Left hindlimb (tissue), 1 donor: ENCODE results near the gene LOXL3.
A peak's percentile ranks its signal among the peaks of the same experiment; 100 is the strongest.

Experiments
- DNase-seq: peaks from one replicate; pipeline ENCODE4 v3.0.0-alpha.2; 2018

LOXL3 gene

DNA sequence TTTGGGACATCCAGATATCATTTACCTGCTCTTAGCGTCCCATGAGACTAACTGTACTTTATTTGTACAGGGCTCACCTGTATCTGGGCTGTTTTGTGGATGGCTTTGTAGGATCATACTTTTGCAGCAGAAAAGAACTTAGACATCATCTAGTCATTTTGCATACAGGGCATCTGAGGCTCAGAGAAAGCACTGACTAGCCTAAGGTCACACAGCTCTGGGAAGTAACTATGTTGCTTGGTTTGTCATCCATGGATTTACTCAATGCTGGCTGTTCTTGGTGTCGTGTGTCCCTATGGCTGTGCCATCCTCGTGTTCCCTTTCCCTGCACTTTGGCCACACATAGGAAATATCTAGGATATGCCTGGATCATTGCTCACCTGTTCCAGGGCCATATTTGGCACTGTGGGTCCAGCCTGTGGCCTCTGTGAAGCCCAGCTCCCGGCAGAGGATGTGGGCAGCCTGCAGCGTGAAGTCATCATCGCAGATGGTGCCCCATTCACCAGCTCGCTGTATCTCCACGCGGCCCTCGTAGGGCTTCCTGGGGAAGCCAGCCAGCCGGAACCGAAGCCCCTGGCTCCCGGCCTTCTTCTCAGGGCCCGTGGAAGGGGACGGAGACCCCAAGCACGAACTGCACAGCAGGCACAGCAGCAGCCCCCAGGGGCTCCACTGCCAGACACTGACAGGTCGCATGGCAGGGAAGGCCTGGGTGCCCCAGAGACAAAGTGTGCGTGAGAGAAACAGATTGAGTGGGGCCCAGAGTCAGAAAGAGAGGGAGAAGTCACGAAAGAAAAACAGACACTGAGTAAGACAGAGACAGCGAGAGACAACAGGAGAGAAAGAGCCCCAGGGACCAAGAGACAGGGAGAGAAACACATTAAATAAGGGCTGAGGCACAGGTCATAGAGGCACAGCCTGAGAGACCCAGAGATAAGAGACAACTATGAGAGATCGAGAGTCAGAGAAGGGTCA is 1.5 kb downstream of the LOXL3 start:
- no peak for DNase-seq

- no peak for DNase-seq
Observed at GRCh38 chr2:74551530-74551929, 2.2 kb downstream of the LOXL3 start.

DNA sequence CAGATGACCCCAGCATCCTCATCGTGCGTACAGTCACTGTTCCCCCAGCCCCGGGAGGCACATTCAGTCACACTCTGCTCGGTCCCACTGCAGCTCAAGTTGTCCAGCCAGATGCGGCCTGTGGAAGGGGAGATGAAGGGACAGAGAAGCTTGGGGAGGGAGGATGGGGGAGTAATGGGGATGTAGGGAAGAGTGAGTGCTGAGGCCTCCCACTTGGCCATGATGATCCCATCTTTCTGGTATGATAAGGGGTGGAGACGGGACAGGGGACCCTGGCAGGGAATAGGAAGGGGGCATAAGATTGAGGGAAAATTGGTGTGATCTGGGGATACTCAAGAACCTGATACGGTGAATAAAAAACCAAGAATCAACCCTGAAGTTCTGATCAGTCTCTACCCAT is 3.5 kb downstream of the LOXL3 start:
- DNase-seq = no peak

GRCh38 chr2:74548900-74549826 is 4.6 kb downstream of the LOXL3 start:
- peak; percentile 75 for DNase-seq

DNA sequence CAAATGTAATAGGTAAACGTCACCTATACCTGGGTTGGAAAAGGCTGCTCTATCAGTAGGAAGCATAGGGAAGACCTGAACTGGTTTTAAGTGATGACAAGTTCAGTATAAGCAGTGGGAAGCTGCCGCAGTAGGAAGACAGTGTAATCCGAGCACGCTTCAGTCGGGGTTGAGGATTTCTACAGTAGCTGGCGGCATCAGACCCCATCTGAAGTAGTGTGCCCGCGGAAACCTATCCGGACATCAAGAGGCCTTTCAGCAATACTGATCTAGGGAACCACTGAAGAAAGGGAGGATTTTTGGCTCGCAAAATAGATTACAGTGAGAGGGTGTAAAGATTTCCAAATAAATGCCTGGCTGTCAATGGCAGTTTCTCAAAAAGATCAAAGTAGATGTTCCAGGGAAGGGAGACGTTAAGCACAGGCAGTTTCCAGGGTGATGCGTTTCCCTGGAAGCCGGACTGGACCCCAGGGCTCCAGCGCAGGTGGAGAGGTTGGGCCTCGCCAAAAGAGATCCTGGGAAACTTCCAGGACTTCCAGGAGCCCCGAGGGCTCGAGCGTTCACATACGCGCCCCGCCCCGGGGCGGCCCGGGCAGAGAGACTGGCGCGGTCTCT is 5.3 kb downstream of the LOXL3 start:
- no peak for DNase-seq

GRCh38 chr2:74546004-74546403 is 7.7 kb downstream of the LOXL3 start:
- no peak for DNase-seq

DNA sequence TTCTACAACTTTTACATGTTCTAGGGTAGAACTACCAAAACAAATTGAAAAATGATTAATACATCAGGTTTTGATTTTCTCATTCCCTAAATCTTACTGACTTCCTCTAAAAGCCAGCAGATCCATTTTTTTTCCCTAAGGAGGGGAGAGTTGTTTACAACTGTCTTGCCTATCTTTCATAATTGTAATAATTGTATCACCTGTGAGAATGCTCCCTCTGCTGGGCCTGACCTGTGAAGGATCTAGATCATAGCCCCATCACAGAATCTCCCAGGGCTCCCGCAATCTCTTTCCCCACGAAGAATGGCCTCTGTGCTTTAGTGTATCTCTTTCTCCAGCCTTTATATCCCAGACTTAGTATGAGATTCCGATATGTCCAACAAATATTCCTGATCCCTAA is 9.1 kb downstream of the LOXL3 start:
- DNase-seq = no peak

GRCh38 chr2:74542978-74543377 is 10.8 kb downstream of the LOXL3 start:
- DNase-seq = no peak

DNA sequence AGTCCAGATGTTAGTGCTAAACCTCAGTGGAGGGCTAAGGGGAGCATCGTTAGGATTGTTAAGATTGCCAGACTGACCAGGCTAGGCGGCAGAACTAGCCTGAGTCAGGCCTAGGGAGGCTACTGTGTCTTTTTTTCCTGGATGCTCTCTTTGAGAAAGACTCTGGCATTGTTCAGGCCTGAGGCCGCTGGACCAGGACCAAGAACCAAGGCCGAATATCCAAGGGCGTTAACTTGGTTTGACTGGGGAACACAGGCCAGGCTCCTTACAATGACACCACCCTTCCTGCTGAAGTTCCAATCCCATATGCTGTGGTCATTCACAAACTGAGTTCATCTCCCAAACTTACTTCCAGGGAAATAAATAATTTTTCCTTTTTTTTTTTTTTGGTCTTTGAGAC is 13.5 kb downstream of the LOXL3 start:
- no peak for DNase-seq

DNA sequence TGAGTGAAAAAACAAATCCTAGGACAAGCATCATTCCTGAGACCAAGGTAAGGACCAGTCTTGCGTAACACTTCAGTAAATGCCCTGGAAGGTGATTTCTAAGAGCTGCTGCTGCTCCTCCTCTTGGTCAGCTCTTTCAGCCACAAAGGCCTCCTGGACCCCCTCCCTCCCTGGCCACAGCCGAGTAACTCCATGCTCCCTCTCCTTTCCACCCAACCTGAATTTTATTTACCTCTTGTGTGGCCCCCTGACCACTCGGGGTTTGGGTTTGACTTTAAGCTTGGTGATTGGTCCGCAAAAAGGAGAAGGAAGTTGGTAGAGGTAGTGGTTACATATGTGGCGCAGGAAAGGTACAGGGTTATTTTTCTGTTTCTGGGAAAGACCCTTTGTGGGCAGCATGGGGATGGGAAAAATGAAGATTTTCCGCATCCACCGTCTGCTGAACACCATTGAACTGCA is 14.8 kb downstream of the LOXL3 start:
- DNase-seq = no peak

GRCh38 chr2:74537140-74537539 is 16.6 kb downstream of the LOXL3 start:
- no peak for DNase-seq

GRCh38 chr2:74536166-74536950 is 17.4 kb downstream of the LOXL3 start:
- DNase-seq = no peak

DNA sequence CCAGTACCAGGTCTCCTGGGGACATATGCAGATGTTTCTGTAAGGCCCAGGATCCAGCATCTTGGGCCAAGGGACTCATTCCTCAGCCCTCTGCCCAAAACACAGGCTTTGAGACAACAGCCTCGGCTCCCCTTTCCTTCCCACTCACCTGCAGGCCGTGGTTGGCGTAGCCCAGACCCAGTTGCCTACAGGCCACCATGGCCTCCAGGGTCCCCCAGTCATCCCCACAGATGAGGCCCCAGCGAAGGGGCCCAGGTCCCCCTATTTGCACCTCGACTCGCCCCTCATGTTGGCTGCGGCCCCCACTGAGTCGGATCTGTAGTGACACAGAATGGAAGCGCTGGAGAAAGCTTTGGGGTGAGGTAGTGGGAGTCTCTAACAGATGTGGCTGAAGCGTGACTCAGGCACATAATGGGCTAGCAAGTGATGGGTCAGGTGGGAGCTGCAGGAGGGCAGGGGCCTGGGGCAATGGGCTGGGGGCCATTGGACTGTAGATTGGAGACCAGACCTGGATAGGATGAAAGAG is 18.2 kb downstream of the LOXL3 start:
- DNase-seq = no peak

DNA sequence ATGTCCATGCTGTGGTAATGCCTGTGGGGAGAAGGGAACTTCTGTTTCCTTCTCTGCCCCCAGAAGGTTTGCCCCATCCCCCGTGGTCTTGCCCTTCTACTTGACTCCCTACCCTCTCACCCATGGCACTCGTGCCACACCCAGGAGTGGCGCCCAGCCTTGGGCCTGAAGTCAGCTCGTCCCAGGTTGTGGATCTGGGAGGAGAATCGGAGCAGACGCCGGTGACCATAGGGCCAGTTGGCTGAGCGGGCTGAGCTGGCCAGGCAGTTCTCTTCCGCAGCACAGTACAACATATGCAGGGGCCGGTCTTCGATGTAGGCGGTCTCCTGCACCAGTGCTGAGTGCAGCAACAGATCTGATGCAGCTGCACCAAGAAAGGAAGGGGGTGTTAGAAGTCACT is 19.3 kb downstream of the LOXL3 start:
- no peak for DNase-seq

DNA sequence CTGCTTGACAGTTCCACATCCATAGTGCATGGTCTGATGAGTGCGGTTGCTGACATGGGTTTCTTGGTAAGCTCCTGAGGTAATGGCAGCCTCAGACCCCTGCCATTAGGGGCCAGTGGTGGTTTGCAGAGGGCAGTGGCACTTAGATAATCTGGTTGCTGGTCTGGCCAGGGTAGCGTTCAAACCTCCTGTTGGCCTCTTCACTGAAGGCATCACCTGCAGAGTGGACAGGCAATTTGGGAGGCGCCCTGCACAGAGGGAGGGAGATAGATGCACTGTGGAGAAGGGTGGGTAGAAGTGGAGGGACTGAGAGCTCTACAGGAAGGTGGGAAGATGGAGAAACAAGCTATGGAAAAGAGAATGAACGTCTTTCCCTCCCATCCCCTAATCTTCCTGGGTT is 20.3 kb downstream of the LOXL3 start:
- no peak for DNase-seq

DNA sequence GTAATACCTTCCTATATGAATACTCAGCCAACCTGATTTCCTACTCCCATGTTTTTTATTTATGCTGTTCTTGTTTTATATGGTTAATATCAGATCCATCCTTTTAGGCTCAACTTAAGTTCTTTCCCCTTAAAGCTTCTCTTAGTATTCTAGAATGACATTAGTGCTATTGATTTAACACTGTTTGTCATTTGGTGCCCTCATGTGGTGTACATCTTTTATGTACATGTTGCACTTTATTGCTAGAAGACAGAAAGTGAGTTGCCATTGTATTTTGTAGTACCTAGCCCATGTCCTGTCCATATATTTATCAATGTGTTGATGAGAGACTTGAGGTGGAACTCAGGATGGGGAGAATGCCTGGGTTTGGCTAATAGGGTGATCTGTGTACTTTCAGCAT is 21.5 kb downstream of the LOXL3 start:
- DNase-seq = no peak

- no peak for DNase-seq
Observed at GRCh38 chr2:74531666-74532065, 22.1 kb downstream of the LOXL3 start.

DNA sequence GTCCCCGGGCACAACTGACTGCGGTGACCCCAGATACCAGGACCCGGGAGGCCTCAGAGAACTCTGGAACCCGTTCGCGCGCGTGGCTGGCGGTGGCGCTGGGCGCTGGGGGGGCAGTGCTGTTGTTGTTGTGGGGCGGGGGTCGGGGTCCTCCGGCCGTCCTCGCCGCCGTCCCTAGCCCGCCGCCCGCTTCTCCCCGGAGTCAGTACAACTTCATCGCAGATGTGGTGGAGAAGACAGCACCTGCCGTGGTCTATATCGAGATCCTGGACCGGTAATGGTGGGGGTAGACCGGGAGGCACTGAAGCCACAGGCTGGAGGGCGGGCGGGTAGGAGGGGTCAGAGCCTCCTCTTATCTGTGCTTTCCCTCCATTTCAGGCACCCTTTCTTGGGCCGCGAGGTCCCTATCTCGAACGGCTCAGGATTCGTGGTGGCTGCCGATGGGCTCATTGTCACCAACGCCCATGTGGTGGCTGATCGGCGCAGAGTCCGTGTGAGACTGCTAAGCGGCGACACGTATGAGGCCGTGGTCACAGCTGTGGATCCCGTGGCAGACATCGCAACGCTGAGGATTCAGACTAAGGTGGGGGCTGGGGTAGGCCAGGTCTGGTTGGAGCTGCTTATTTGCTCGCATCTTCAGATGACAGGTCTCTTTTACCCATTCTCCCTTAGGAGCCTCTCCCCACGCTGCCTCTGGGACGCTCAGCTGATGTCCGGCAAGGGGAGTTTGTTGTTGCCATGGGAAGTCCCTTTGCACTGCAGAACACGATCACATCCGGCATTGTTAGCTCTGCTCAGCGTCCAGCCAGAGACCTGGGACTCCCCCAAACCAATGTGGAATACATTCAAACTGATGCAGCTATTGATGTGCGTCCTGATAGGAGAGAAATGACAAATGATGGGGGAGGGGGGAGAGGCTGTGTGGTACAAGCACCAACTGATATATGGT is 23.2 kb downstream of the LOXL3 start:
- no peak for DNase-seq

- peak; percentile 99 for DNase-seq
Observed at GRCh38 chr2:74529357-74530238, 24.1 kb downstream of the LOXL3 start, which contains the start of the genes AUP1 and HTRA2. Gene AUP1, minus strand, starts transcription at chr2:74529706. Its CDS starts 77 bp downstream, at chr2:74529629. Gene HTRA2, plus strand, starts transcription at chr2:74529933. Its CDS starts 74 bp downstream, at chr2:74530007.
